Stomach (tissue), 4 donors: ENCODE results near the gene ZNF333.

Source experiments
- POLR2A ChIP-seq, 4 donors: fragments of 450-650 bp; IDR thresholded peaks; one replicate each; pipeline ENCODE4 v1.6.1; 2016; ENCODE audit warnings: antibody characterized with exemption in 4 of 4, control low read depth in 2 of 4, mild to moderate bottlenecking in 1 of 4, moderate library complexity in 1 of 4
- TF ChIP-seq, protein P1 (sequence below), 7 experiments: fragments of 450-650 bp in 4 of 7; fragments of 200-600 bp in 3 of 7; sonication (generic) in 3 of 7; IDR thresholded peaks; one replicate each; pipeline ENCODE4 v1.5.1; 2016 to 2019; ENCODE audit warnings: antibody characterized with exemption in 7 of 7, control low read depth in 2 of 7, mild to moderate bottlenecking in 1 of 7

DNA sequence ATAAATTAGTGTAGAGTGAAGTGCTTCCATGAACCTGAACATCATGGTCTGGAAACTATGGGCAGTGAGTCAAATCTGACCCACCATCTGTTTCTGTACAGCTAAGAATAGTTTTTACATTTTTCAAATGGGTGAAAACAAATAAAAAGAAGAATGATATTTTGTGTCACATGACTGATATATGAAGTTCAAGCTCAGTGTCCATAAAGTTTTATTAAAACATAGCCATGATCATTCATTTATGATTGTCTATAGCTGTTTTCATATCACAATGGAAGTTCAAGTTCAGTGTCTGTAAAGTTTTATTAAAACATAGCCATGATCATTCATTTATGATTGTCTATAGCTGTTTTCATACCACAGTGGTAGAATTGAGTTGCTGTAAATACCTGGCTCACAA lies 42.7 kb downstream of the ZNF333 start:
- TF ChIP-seq, protein P1, sequence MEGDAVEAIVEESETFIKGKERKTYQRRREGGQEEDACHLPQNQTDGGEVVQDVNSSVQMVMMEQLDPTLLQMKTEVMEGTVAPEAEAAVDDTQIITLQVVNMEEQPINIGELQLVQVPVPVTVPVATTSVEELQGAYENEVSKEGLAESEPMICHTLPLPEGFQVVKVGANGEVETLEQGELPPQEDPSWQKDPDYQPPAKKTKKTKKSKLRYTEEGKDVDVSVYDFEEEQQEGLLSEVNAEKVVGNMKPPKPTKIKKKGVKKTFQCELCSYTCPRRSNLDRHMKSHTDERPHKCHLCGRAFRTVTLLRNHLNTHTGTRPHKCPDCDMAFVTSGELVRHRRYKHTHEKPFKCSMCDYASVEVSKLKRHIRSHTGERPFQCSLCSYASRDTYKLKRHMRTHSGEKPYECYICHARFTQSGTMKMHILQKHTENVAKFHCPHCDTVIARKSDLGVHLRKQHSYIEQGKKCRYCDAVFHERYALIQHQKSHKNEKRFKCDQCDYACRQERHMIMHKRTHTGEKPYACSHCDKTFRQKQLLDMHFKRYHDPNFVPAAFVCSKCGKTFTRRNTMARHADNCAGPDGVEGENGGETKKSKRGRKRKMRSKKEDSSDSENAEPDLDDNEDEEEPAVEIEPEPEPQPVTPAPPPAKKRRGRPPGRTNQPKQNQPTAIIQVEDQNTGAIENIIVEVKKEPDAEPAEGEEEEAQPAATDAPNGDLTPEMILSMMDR (IDR thresholded peaks at IDR 0.05): no peak
- TF ChIP-seq POLR2A (IDR thresholded peaks at IDR 0.05): no peak
